Right kidney (tissue), 1 donor: ENCODE results near the gene AHSA1.

ENCODE experiments used
- DNase-seq: peaks from one replicate; pipeline ENCODE4 v3.0.0-alpha.2; 2016

AHSA1 gene

DNA sequence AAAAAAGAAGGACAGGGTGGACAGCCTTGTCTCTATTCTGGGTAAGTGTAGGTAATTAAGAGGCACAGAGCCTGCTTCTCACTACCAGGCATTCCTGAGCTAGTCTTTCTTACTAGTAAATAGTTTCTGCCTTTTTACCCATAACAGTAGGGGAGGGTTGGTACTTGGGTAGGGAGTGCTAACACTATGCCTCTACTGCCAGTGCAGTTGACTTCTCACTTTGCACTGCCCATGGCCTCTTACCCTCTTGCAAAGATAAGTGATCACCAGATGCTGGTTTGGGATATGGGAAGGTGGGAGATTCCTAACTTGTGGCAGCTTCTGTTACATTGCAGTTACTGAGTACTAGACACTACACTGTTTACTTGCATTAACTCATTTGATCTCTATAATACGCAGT lies 11.6 kb downstream of the AHSA1 start:
- no peak for DNase-seq

DNA sequence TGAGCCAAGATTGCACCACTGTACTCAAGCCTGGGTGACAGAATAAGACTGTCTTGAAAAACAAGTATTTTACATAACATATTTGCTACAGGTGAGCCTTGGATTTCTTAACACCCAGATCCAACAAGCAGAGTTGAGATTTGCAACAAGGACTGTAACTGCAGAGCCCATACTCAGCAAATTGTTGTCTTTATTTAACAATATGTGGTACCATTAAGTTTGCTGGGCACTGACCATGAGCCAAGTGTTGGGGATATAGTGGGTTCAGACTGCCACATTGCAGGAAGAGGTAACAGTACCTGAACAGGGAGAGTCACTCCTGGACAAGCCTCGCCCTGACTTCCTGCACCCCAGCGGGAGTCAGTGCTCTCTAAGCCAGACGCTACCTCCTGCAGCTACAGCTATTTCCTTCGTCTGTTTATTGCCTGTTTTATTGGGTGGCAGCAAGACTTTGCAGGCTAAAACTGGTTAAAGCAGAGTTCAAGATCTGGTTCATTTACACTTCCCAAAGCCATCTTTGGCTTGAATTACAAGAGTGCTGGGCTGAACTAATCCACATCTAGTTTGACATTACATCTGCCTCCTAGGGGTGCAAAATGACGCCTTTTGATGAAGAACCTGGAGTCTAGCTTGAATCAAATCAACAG lies 12.5 kb downstream of the AHSA1 start:
- DNase-seq, result no peak

DNA sequence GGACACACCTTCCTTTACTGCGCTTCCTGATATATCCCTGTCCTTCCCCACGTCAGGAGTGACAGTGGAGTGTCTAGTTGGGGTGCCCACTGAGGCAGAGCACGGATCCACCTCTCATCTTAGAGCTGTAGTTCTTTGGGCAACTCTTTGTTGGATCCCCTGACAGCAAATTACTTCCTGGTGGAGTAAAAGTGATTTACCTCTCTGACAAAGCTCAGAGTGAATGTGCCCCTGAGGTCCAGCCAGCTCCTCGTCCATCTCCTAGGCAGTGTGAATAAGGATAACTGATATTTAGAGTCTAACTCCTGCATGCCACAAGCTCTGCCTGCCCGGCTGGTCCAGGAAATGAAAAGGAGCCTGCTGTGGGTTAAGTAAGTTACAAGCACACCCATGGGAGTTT lies 16.0 kb downstream of the AHSA1 start:
- DNase-seq, result peak; percentile 25

DNA sequence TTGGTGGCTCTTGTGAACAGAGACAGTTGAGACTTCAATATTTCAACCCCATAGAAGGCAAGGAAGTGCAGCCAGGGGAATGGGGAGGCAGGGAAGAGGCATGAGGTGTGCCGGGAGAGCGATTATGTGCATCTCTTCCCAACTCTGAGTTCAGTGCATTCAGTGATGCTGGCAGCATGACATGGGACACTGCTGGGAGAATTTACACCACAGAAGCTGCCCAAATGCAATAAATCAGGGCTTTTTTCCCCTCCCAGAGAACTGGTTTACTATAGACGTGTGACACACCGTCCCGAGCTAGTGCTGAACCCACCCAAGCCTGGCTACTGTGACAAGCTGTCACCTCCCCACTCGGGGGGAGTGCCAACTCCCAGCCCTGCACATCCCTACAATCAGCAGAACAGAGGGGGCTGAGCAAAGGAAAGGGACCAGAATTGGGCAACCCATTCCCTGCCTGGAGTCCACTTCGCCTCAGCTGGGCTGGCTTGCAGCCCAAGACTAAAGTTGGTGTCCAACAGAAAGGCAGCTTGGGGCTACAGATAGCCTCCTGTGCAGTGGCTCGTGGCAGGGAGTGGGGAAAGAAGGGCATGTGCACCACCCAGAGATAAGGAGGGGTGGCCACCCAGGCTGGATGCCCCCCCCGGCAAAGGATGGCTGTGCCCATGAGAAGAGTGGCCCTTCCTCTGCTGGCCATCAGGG lies 16.7 kb downstream of the AHSA1 start:
- no peak for DNase-seq

DNA sequence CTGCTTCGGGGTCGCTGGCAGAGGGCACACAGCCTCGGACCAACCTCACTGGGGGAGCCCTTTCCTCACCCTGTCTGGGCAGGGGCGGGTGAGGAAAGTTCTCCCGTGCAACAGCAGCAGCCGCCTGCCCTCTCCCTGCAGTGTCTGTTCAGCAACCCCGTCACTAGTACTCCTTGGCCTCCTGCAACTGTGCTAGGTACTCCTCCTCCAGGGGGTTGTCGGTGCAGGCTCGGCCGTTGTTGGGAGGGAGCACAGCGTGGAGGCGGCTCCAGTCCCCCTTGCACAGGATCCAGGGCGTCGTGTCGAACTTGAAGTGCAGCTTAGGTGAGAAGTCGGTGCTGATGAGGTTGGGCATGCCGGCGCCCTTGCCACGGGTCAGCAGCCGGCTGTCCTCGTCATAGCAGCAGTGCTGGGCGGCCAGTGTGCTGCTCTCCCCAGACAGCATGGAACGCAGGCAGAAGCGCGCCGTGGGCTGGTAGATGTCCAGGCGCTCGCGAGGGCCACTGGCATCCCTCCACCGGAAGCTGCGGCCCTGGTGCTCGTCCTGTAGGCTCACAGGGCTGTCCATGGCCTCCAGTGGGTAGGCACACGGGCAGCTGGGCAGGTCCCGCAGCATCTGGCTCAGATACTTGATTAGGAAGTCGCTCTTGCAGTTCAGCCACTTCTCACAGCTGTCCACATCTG lies 17.7 kb downstream of the AHSA1 start:
- no peak for DNase-seq

DNA sequence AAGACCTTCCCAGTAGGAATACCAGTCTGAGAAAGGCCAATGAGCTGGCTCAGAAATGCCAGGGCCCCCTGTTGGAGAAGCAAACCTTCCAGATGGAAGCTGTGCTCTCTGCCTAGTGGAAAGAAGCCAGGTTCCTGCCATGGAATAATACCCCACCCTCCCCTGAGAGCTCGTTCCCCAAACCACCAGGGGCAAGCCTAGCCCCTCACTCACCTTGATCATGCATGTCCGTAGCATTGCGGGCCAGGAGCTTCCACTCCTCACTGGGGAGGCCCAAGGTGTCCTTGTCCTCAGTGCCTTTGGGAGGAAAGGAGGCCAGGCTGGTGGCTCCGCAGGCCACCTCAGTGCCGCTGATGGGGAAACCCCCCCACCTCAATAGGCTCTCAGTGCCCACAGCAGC lies 20.1 kb downstream of the AHSA1 start:
- DNase-seq, result no peak

DNA sequence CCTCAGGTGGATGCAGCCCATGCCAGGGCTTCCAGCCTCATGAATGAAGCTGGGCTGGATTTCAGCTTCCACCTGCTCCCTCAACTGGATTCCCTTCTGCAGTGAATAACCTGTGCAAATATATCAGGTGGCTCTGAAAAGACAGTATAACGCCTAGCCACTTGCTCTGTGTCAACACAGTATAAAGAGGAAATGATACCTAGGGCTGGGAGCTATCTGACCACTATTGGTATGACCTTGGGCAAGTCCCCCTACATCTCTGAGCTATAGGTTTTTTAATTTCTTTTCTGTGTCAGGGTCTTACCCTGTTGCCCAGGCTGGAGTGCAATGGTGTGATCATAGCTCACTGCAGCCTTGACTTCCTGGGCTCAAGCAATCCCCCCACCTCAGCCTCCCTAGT lies 20.9 kb downstream of the AHSA1 start:
- no peak for DNase-seq

DNA sequence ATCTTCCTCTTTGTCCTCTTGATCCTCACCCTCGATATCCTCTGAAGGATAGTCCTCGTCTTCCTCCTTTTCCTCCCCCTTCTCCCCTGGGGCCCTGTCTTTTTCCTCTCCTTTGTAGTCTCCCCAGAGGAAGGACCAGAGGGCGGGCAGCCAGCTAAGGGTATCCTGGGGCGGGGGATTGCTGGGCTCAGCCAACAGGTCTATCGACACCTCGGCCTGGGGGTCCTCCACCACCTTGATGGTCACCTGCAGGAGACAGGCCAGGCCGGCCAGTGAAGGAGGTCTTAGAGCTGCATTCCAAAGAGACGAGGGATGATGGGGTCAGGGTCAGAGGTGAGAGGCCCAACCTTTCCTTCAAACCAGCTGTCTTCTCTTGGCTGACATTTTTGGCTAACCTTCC lies 24.5 kb downstream of the AHSA1 start:
- DNase-seq, result no peak

DNA sequence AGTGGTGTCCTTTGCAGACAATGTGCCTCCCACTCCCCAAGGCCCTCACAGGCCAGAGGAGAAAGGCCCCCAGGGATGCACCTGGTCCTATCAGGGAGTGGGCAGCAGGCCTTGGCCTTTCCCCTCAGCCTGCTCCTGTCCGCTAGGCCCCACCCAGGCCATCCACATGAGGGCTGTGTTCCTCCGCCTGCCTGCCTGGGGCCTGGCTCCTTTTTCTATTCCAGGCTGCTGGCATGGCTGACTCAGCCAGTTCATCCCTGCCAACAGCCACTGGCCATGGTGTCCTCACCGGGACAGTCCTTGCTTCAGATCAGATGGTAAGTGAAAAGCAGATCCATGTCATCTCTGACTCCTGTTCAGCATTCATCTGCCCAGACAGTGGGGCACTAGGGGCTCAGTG lies 27.4 kb downstream of the AHSA1 start:
- DNase-seq, result no peak

DNA sequence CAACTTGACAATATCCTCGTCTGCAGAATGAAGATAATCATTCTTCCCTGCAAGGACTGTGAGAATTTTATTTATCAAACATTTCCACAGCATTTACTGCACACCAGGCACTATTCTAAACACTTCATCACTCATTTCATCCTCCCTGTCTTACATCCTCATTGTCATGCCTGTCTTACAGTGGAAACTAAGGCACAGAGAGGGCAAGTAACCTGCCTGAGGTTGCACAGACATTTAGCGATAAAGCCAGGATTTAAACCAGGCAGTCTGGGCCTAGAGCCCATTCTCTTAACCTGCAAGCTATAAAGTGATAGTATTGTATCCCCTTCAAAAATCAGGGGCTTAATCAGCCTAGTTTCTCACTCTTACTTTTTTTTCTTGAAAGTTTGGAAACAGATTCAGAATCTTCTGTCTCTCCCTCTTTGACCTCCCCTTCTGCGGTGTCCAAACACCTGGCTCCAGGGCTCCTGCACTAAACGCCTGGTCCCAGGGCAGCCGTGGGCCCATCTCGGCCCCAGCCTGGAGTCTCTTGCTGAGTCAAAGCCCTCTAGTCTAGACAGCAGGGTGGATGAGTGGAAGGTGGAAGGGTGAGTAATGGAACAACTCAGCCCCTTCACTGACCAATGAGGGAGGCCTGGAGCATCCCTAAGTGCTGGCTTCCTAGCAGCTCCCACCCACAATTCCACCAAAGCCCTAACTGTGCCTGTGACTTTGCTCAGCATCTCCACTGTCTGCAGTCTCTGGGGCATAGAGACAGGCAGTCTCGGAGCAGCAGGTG lies 28.2 kb downstream of the AHSA1 start:
- no peak for DNase-seq

DNA sequence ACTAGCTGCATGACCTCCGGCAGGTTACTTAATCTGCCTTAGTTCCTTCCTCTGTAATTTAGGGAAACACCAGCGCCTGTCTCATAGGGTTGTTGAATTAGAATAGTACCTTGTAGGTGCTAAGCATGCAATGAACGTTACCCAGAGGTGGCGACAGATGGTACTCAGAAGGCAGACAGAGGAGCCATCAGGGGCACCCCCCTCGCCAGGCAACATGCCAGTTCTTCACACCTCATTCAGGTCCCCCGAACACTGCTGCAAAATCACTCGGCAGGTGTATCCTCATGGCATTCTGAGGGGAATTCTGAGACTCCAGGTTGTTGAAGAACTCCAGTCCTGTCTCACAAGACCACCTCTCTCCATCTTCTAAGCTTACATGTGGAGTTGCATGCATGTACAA lies 30.7 kb downstream of the AHSA1 start:
- no peak for DNase-seq

DNA sequence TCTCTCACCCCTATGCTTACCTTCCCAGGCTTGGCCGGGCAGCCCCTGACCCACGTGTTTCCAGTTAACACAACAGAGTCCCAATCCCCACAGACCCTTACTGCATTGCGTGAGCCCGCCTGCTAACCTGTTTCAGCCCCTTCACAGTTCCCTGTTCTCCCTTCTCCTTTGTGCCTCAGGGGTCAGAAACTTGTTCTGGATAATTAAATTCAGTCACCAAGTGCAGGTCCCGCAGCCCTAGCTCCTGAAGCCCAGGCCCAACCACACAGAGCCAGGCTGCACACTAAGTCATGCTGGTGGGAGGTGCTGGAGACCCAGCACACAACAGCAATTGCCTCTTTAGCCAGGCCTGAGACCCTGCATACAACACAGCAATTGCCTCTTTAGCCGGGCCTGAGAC lies 31.1 kb downstream of the AHSA1 start:
- DNase-seq, result peak; percentile 29

DNA sequence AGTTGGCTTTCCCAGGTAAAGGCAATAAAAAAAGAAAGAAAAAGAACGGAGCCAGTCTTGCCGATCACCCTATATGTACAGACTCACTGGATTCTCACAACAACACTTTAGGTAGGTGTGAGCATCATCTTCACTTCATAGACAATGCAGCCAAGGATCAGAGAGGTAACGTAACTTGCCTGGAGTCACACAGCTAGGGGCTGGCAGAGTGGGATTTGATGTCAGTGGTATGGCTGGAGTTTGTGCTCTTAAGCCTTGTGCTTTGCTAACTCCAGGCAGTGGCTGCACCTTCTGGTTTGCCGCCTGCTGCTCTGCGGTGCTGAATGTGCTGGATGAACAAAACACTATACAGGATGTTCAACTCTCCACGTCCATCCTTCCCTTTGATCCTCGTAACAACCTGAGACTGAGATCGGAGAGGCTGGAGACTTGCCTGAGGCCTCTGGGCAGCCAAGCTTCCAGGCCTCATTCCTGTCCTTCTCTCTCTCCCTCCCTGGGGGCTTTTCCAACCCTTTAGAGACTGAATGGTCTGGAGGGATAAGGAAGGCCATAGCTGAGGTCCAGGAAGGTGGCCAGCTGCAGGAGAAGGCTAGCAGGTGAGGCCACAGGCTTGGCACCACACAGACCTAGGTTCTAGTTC lies 32.6 kb downstream of the AHSA1 start:
- no peak for DNase-seq

DNA sequence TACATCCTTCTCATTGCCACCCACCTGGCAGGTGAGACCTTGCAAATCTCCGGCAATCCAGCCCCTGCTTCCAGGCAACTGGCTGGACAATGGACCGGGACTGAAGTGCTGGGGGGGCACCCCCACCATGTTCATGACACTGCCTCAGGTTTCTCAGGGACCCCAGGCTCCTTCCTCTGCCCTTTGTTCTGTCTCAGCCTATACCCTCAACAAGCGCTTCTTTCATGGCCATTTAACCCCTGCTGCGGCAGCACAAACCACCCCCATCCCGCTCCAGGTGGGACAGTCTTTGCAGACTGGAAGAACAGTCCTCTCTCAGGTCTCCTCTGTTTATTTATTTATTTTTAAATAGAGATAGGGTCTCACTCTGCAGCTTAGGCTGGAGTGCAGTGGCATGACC lies 33.2 kb downstream of the AHSA1 start:
- DNase-seq, result no peak

DNA sequence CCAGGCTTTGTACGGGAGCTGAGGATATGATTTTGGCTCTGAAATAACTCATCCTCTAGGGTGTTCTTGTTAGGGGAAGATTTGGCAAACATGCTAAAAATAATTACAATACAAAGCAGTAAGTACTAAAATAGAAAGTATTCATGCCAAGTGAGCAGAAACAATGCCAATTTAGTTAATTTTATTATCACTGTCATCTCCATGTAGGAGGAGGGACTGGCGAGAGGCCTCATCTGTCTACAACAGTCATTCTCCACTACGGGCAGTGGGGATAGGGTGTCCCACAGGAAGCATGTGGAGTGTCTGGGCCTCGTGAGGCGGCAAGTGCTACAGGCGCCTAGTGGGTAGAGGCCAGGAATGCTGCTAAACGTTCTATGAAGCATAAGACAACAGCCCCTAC lies 37.4 kb downstream of the AHSA1 start:
- no peak for DNase-seq

DNA sequence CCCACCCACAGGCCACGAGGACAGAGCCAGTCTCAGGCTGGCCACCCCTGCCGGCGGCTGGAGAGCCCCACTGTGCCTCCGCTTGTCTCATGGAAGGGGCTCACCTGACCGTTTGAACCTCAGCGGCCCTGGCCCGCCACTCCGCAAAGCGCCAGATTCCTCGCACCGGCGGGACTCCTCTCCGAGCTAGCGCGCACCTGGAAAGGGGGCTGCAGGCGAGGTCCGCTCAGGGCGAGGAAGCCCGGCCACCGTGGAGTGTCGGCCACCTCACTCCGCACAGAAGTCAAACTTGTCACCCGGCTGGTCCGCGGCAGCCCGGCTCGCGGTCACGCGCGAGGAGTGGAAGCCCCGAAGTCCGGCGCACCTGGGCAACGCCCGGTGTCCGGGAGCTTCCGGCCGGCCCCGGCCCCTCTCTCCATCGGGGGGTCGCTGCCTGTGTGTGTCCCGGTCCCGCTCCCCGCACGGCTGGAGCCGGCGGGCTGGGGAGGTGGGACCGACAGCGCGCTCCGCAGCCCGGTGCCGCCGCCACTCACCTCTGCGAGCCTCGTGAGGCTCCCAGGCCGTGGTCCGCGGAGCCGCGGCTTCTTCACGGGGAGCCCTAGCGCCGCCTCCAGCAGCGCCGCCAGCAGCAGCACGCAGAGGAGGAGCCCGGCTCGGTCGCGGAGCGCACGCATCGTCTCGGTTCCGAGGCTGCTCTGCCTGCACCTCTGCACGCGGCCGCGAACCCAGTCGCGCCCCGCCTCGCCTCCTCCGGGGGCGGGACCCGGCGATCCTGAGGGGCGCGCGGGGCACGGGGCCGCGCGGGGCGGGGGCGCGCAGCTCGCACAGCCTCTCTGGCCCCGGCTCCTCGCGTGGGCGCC lies 40.5 kb downstream of the AHSA1 start, which contains the start of gene ISM2:
ISM2 (minus strand) TSS at position 697 of the 860 bp plus-strand sequence; CDS start at position 674, 23 bp downstream.
- DNase-seq, result peak; percentile 80

DNA sequence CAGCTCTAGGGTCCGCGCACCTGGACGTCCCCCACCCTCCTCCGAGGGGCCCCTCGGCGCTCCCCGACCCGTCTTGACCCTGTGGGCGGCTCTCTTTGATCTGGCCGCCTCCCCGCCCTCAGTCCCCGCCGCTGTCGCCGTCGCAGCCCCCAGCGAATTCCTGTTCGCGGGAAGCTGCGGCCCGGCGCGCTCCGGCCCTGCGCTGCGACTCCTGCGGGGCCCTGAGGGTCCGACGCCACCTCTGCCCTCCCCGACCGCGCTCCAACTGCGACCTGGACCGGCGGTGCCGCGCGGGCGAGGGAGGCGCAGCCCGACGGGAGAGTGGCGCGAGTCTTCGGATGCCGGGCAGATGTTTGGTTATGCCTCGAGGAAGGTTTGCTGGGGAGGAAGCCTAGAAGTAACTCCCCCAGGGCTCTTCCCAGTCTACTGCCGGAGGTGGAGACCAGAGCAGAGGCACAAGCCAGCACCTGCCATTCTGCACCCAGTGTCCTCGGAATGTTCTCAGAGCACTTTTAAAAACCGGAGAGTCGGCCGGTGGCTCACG lies 41.2 kb downstream of the AHSA1 start:
- peak; percentile 67 for DNase-seq

DNA sequence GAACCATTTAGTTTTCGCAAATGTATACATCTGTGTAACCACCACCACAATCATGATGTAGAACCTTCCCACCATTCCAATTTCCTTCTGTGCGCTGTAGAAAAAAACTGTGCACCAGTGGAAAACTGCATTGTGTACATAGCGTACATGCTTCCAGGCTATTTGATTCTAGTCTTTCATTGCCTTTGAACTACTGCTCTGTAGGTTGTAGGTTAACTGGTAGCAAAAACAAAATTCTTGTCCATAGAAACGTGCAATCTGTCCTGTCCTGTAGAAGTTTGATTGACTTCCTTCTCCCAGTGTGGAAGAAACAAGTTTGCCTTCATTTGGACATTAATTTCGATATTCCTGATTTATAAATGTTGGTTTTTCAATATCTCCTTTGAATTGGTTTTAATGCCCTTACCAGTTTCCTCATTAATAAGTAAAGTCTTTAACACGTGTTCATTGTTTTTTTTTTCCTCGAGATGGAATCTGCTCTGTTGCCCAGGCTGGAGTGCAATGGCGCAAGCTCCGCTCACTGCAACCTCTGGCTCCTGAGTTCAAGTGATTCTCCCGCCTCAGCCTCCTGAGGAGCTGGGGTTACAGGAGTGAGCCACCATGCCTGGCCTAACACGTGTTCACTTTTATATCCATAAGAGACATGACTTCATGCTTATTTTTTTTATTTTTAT lies 44.4 kb downstream of the AHSA1 start:
- no peak for DNase-seq

DNA sequence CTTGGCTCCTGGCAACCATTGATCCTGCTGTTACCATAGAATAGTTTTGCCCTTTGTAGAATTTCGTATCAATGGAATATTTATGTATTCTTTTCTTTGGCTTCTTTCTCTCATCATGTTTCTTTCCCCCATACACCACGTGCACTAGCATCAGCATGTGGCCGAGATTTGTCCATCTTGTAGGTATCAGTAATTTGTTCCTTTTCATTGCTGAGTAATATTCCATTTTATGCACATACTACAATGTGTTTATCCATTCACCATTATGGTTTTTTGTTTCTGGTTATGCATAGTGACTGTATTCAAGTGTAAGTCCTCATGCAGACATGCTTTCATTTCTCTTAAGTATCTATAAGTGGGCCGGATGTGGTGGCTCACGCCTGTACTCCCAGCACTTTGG lies 45.2 kb downstream of the AHSA1 start:
- no peak for DNase-seq

DNA sequence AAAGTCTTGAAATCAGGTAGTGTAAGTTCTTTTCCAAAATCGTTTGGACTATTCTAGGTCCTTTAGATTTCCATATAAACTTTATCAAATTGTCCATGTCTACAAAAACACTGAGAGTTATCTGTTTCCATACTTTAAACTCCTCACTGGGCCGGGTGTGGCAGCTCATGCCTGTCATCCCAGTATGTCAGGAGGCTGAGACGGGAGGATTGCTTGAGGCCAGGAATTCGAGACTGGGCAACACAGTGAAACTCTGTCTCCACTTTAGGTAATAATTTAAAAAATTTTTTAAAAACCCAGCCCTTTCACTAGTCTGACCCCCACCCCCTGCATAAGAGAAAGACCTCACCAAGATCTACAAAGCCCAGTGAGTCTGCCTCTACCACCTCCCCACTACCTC lies 47.1 kb downstream of the AHSA1 start:
- DNase-seq, result no peak

DNA sequence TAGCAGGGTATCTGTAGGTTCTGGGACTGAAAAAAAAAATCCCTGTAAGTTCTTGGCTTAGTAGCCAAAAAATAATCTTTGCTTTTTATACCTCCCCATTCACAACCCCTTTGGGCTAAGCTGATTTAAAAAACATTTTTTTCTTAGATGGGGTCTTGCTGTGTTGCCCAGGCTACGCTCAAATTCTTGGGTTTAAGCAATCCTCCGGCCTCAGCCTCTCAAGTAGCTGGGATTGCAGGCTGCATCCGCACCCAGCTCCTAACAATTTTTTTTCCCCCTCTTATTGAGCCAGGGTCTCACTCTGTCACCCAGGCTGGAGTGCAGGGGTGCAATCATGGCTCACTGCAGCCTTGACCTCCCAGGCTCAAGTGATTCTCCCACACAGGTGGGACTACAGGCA lies 49.9 kb downstream of the AHSA1 start:
- DNase-seq, result no peak
